HTERT RPE-1 (cell line): ENCODE data around the gene GIMAP8.

Experiments
- in situ Hi-C: fragments of 300-500 bp; cut with MboI; formaldehyde crosslinking; loops from 4 replicates; pipeline ENCODE4 v1.14.3; 2020; ENCODE audit warnings: low sequenced_read_pairs

The GIMAP8 gene

GRCh38 chr7:150411606-150412005 is 38.8 kb upstream of the GIMAP8 start:
- in situ Hi-C loops, result no loop called here

GRCh38 chr7:150412016-150412415 is 38.4 kb upstream of the GIMAP8 start:
- in situ Hi-C loops, result no loop called here

- in situ Hi-C loops, result no loop called here
Observed at GRCh38 chr7:150412518-150413488, 37.6 kb upstream of the GIMAP8 start.

- in situ Hi-C loops, result no loop called here
Observed at GRCh38 chr7:150413640-150414081, 36.8 kb upstream of the GIMAP8 start.

- in situ Hi-C loops, result no loop called here
Observed at GRCh38 chr7:150415161-150416153, 35.0 kb upstream of the GIMAP8 start.

- in situ Hi-C loops, result no loop called here
Observed at GRCh38 chr7:150417239-150417638, 33.2 kb upstream of the GIMAP8 start.

- in situ Hi-C loops, result no loop called here
Observed at GRCh38 chr7:150417863-150418262, 32.6 kb upstream of the GIMAP8 start.

- in situ Hi-C loops, result no loop called here
Observed at GRCh38 chr7:150420242-150420641, 30.2 kb upstream of the GIMAP8 start.

GRCh38 chr7:150420987-150421674 is 29.3 kb upstream of the GIMAP8 start:
- in situ Hi-C loops, result no loop called here

GRCh38 chr7:150421831-150422230 is 28.6 kb upstream of the GIMAP8 start:
- in situ Hi-C loops, result no loop called here

- in situ Hi-C loops, result no loop called here
Observed at GRCh38 chr7:150425670-150426069, 24.8 kb upstream of the GIMAP8 start.

- in situ Hi-C loops, result no loop called here
Observed at GRCh38 chr7:150428671-150429451, 21.6 kb upstream of the GIMAP8 start.

- in situ Hi-C loops, result no loop called here
Observed at GRCh38 chr7:150429699-150430098, 20.7 kb upstream of the GIMAP8 start.

- in situ Hi-C loops, result no loop called here
Observed at GRCh38 chr7:150430465-150431085, 19.9 kb upstream of the GIMAP8 start.

- in situ Hi-C loops, result no loop called here
Observed at GRCh38 chr7:150431839-150432658, 18.4 kb upstream of the GIMAP8 start.

- in situ Hi-C loops, result no loop called here
Observed at GRCh38 chr7:150432915-150433892, 17.2 kb upstream of the GIMAP8 start.

GRCh38 chr7:150434240-150434639 is 16.2 kb upstream of the GIMAP8 start:
- in situ Hi-C loops, result no loop called here

GRCh38 chr7:150435047-150435389 is 15.4 kb upstream of the GIMAP8 start:
- in situ Hi-C loops, result no loop called here
